BLaER1 treated with 17β-estradiol and CSF1 and Interleukin-3, amounts not matched to agents 10 nM and 100 nM (cell line): ENCODE data around the gene SLC23A2.
A peak's percentile ranks its signal among the peaks of the same experiment; 100 is the strongest.

Source experiments
- H3K27ac ChIP-seq, 11 experiments: shearing (Covaris generic); formaldehyde crosslinking; 2 replicates each; pipeline ENCODE4 v1.8.1; 2022
- H3K27me3 ChIP-seq, 11 experiments: shearing (Covaris generic); formaldehyde crosslinking; 2 replicates each; pipeline ENCODE4 v1.8.1; 2022
- H3K36me3 ChIP-seq, 11 experiments: shearing (Covaris generic); formaldehyde crosslinking; 2 replicates each; pipeline ENCODE4 v1.8.1; 2022
- H3K4me1 ChIP-seq, 10 experiments: shearing (Covaris generic); formaldehyde crosslinking; 2 replicates each; pipeline ENCODE4 v1.8.1; 2022
- H3K4me2 ChIP-seq, 11 experiments: shearing (Covaris generic); formaldehyde crosslinking; 2 replicates each; pipeline ENCODE4 v1.8.1; 2022
- H3K4me3 ChIP-seq, 10 experiments: shearing (Covaris generic); formaldehyde crosslinking; 2 replicates each; pipeline ENCODE4 v1.8.1; 2022
- H3K9ac ChIP-seq, 11 experiments: shearing (Covaris generic); formaldehyde crosslinking; 2 replicates each; pipeline ENCODE4 v1.8.1; 2022
- H3K9me3 ChIP-seq, 11 experiments: shearing (Covaris generic); formaldehyde crosslinking; replicated peaks in 1 of 11; 2 replicates each; pipeline ENCODE4 v1.8.1; 2022
- H4K20me1 ChIP-seq, 11 experiments: shearing (Covaris generic); formaldehyde crosslinking; 2 replicates each; pipeline ENCODE4 v1.8.1; 2022
- Cebpa-rat ChIP-seq, 11 experiments: shearing (Covaris generic); IDR thresholded peaks; 2 replicates each; pipeline ENCODE4 v1.8.1; 2022

SLC23A2 gene

DNA sequence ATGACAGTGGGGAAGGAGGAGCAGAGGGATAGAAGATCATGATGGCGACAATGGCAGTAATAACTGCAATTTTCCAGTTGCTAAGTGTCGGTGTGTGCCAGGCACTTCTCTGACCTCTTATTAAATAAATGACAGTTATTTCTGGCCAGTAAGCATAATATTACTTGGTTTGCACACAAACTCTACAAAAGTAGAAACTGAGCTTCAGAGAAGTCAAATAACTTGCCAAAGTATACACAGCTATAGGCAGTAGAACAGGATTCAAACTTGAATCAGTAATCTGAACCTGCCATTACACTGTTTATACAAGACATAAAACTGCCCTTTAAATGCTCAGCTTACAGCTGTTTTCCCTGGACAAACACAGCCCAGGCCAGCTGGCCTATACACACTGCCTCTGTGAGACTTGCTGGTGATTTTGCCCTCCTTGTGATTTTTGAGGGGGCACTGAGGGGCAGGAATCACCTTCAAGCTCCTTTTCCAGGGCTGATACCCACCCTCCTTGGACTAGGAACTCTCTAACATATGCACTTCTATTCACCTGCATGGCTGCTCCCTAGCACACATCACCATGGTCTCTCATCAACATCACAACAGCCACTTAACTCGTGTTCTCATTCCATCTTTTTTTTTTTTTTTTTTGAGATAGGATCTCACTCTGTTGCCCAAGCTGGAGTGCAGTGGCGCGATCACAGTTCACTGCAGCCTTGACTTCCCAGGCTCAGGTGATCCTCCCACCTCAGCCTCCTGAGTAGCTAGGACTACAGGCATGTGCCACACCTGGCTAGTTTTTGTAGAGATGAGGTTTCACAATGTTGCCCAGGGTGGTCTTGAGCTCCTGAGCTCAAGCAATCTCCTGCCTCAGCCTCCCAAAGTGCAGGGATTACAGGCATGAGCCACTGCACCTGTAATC is 63.6 kb downstream of the SLC23A2 start:
- no peaks in the 10 kb centered on the region for H3K27me3 ChIP-seq
- no peak overlapping the region for H3K27ac ChIP-seq
- H3K4me3 ChIP-seq = no peak overlapping the region
- H3K4me2 ChIP-seq = no peak overlapping the region
- peaks cover under 1 to 58% (median 21%) of the 10 kb centered on the region in 11 experiments; a peak in 18 of 22 replicates for H3K36me3 ChIP-seq
- H3K9me3 ChIP-seq = no peaks in the 10 kb centered on the region
- no peak for TF ChIP-seq Cebpa-rat (IDR thresholded peaks at IDR 0.05)
- peaks cover 18 to 22% (median 20%) of the 10 kb centered on the region in 10 experiments for H3K4me1 ChIP-seq
- peaks cover 12 to 100% (median 39%) of the 10 kb centered on the region in 11 experiments; a peak in 18 of 22 replicates for H4K20me1 ChIP-seq
- no peak overlapping the region for H3K9ac ChIP-seq

DNA sequence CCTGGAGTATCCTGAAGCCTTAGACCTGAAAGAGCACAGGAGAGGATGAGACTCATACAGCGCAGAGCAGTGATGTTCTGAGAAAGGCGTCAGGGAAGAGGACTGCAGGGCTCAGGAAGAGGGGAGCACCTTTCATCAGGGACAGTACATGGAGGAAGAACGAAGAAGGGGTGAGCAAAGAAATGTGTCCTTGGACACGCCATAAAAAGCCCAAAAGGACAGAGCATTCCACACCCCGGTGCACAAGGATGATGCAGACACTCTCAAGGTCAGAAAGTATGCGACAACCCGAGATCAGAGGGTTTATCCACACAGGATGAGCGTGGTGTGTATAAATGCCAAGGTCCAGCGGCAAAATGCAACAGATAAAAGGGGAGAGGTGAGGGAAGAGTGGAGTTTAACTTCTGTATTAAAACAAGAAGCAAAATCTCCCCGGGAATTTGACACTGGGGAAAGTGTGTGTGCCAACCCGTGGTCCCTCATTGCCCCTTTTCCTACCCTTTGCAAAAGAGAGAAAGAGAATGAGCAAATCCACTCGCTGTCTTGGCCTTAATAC is 64.4 kb downstream of the SLC23A2 start:
- Histone ChIP-seq H3K27ac (no peak overlapping the region), H3K4me1 (peaks cover 11 to 14% (median 13%) of the 10 kb centered on the region in 10 experiments), H4K20me1 (peaks cover 15 to 100% (median 34%) of the 10 kb centered on the region in 11 experiments; a peak in 17 of 22 replicates), H3K36me3 (peaks cover 8 to 65% (median 29%) of the 10 kb centered on the region in 11 experiments; a peak in 21 of 22 replicates), H3K4me2 (no peak overlapping the region), H3K4me3 (no peak overlapping the region), H3K9ac (no peak overlapping the region), H3K9me3 (no peaks in the 10 kb centered on the region), H3K27me3 (no peaks in the 10 kb centered on the region)
- no peak for TF ChIP-seq Cebpa-rat (IDR thresholded peaks at IDR 0.05)

DNA sequence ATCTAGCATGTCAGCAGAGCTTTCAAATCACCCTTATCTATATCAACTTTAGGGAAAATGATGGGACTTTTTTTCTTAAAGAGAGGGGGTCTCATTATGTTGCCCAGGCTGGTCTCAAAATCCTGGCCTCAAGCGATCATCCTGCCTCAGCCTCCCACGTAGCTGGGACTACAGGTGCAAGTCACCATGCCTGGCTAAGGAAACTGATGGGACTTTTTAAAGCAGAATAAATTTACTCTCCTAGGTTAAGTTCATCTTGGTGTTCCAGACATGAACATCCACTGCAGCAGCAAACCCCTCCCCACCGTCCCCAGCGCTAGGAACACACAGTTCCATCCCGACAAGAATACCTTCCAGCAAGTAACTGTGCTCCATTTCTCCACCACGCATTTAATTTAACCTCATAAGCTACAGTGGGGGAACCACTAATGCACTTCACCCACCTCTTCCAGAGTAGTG is 64.9 kb downstream of the SLC23A2 start:
- H3K27me3 ChIP-seq = no peaks in the 10 kb centered on the region
- H3K27ac ChIP-seq = no peak overlapping the region
- H3K4me2 ChIP-seq = no peak overlapping the region
- no peaks in the 10 kb centered on the region for H3K9me3 ChIP-seq
- H3K4me1 ChIP-seq = peaks cover 6 to 9% (median 8%) of the 10 kb centered on the region in 10 experiments; a peak in 19 of 20 replicates
- H3K4me3 ChIP-seq = no peak overlapping the region
- TF ChIP-seq Cebpa-rat (IDR thresholded peaks at IDR 0.05) = no peak
- H4K20me1 ChIP-seq = peaks cover 15 to 99% (median 32%) of the 10 kb centered on the region in 11 experiments; a peak in 17 of 22 replicates
- H3K36me3 ChIP-seq = peaks cover 13 to 70% (median 34%) of the 10 kb centered on the region in 11 experiments
- H3K9ac ChIP-seq = no peak overlapping the region

DNA sequence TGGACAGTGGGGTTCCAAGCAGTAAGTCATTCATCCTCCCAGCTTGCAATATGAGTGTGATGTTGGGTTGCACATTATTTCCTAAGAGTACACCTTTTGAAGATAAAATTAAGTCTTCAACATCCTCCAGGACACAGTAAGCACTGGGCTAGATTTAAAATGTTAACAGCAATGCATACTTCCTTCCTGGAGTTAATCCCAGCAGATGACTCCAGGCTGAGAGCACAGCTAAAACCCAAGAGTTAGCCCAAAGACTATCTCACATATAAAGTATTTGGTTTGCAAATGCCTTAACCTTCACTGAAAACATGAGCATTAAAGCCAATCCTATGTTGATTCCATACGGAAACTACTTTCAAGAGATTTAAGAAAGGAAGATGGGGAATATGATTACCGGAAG is 69.2 kb downstream of the SLC23A2 start:
- H4K20me1 ChIP-seq = peaks cover 4 to 93% (median 18%) of the 10 kb centered on the region in 11 experiments; a peak in 15 of 22 replicates
- no peaks in the 10 kb centered on the region for H3K27me3 ChIP-seq
- H3K27ac ChIP-seq = no peak overlapping the region
- H3K36me3 ChIP-seq = peaks cover 46 to 89% (median 61%) of the 10 kb centered on the region in 11 experiments
- H3K9ac ChIP-seq = no peak overlapping the region
- no peak overlapping the region for H3K4me2 ChIP-seq
- H3K4me3 ChIP-seq = no peak overlapping the region
- no peak for TF ChIP-seq Cebpa-rat (IDR thresholded peaks at IDR 0.05)
- H3K9me3 ChIP-seq = no peaks in the 10 kb centered on the region
- peaks cover 0 to 11% (median 3%) of the 10 kb centered on the region in 10 experiments; a peak in 7 of 20 replicates for H3K4me1 ChIP-seq

DNA sequence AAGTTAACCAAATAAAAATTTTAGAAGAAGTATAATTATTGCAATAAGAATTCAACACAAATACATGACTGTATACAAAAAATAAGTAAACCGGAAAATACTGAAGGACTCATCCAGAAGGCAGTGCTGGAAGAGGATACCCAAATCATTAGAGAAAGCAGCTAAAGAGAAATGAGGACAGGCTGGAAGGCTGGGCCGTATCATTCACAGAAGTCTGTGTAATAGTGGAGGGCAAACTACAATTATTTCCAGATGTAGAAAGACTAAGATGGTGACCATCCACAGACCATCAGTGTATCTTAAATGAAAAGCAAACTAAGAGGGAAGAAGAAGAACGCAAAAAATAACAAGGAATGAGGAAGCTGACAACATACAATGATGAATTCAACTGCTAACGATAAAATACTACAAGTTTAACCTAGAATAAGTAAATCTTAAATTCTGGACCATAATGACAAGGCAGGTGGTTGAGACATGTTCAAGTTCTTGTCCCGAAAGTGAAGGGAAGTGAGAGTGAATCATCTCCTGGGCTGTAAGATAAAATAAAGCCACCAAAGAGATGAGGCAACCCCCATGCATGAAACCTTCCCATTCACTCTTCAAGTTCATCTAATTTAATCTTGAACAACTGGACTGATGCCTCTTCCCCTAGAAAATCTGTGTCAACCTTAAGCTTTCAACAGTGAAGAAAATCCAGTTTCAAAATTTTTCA is 71.5 kb downstream of the SLC23A2 start:
- no peak for TF ChIP-seq Cebpa-rat (IDR thresholded peaks at IDR 0.05)
- no peak overlapping the region for H3K9ac ChIP-seq
- no peak overlapping the region for H3K4me3 ChIP-seq
- H4K20me1 ChIP-seq = peaks cover 0 to 93% (median 13%) of the 10 kb centered on the region in 11 experiments; a peak in 12 of 22 replicates
- no peak overlapping the region for H3K27ac ChIP-seq
- peaks cover 0 to 22% (median 7%) of the 10 kb centered on the region in 10 experiments; a peak in 7 of 20 replicates for H3K4me1 ChIP-seq
- peaks cover 52 to 98% (median 79%) of the 10 kb centered on the region in 11 experiments for H3K36me3 ChIP-seq
- no peaks in the 10 kb centered on the region for H3K27me3 ChIP-seq
- H3K4me2 ChIP-seq = peak overlapping the region in 3 of 11 experiments; percentile 4 to 32 (median 5); a peak in 2 of 22 replicates
- no peaks in the 10 kb centered on the region for H3K9me3 ChIP-seq

DNA sequence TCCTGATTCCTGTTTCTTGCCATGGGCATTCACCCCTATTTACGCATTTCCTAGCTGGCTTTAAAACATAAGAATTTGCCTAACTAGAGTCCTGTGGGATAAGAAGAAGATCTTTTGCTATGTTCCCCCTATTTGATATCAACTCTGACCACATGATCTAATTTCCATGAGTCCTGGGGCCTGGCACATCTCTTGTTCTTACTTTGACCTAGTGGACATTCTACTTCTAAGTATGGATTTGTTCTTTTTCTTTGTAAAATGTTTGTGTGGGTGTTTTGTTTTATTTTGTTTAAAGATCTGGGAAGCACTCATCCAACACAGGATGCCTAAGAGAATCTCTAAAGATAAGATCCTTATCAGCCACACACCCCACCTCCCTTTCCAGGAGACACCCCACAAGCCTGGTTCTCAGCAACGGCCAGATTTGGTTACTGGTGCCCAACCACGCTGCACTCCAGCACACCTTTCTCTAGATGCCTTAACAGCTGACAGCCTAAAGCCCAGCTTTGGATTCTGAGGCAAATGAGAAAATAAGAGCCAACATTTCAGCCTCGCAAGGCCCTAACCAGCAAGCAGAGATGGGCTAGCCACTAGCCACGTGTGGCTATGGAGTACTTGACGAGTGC is 74.7 kb downstream of the SLC23A2 start:
- no peak overlapping the region for H3K4me2 ChIP-seq
- H3K9ac ChIP-seq = no peak overlapping the region
- H3K36me3 ChIP-seq = peaks cover 47 to 94% (median 68%) of the 10 kb centered on the region in 11 experiments
- no peak overlapping the region for H3K27ac ChIP-seq
- peaks cover 0 to 92% (median 23%) of the 10 kb centered on the region in 11 experiments; a peak in 18 of 22 replicates for H4K20me1 ChIP-seq
- peaks cover 0 to 22% (median 7%) of the 10 kb centered on the region in 10 experiments; a peak in 7 of 20 replicates for H3K4me1 ChIP-seq
- H3K27me3 ChIP-seq = no peaks in the 10 kb centered on the region
- H3K9me3 ChIP-seq = no peaks in the 10 kb centered on the region
- no peak overlapping the region for H3K4me3 ChIP-seq
- no peak for TF ChIP-seq Cebpa-rat (IDR thresholded peaks at IDR 0.05)

DNA sequence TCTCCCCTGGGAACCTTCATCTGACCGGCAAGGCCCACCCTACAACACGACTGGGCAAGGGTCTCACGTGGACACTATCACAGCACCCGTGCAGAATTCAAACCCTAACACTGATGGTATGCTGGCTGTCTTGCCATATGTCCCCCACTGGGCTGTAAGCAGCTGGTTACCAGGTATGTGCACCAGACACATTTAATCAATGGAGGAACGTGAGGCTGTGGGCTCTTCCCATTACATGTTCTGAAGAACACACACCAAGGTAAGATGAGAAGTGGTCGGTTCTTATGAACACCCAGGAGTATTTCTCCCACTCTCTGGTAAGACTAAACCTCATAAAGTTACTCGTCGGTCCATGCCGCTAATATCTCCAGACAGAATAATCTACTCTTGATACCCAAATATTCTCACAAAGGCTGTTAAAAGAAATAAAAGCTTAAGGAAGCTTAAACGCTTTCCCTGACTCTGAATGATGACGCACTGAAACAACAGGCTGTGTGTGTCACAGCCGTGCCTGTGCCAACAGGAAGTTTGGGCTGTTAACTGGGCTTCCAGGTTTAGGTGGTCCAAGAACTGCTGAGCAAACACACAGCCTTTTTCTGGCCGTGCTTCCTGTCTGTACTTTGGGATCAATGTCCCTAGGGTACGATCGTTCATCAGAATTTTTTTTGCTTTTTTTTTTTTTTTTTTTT is 75.3 kb downstream of the SLC23A2 start:
- no peak overlapping the region for H3K4me3 ChIP-seq
- peaks cover 41 to 92% (median 66%) of the 10 kb centered on the region in 11 experiments for H3K36me3 ChIP-seq
- H3K4me1 ChIP-seq = peaks cover 0 to 22% (median 7%) of the 10 kb centered on the region in 10 experiments; a peak in 7 of 20 replicates
- no peak for TF ChIP-seq Cebpa-rat (IDR thresholded peaks at IDR 0.05)
- peaks cover 0 to 92% (median 28%) of the 10 kb centered on the region in 11 experiments; a peak in 18 of 22 replicates for H4K20me1 ChIP-seq
- no peak overlapping the region for H3K9ac ChIP-seq
- no peak overlapping the region; a peak in 1 of 22 replicates for H3K4me2 ChIP-seq
- no peaks in the 10 kb centered on the region for H3K27me3 ChIP-seq
- no peak overlapping the region for H3K27ac ChIP-seq
- H3K9me3 ChIP-seq = no peaks in the 10 kb centered on the region

DNA sequence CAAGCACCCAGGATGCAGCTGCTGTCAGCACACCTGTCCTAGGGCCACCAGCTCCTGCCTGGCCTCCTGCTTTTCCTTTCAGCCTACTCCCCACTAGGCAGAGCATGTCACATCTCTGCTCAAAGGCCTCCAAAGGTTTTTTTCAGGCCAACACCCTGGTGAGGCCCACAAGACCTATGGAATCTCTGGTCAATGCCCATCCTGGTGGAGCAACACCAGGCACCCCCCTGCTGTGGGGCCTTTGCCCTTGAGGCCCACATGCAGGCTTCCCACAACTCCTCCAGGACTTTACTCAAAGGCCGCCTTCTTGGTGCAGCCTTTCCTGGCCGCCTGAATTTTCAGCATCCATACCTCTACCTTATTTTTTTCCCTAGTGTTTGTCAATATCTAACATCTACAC is 76.9 kb downstream of the SLC23A2 start:
- 0 out of 22 replicates have a peak overlapping the region, but pooled peaks of 1 of the 11 experiments have one; percentile 0 for H3K9ac ChIP-seq
- no peak overlapping the region for H3K4me3 ChIP-seq
- H3K27me3 ChIP-seq = no peaks in the 10 kb centered on the region
- H3K9me3 ChIP-seq = no peaks in the 10 kb centered on the region
- no peak overlapping the region for H3K4me2 ChIP-seq
- H3K27ac ChIP-seq = no peak overlapping the region
- H3K36me3 ChIP-seq = peaks cover 33 to 92% (median 55%) of the 10 kb centered on the region in 11 experiments
- H4K20me1 ChIP-seq = peaks cover 14 to 98% (median 43%) of the 10 kb centered on the region in 11 experiments; a peak in 20 of 22 replicates
- peaks cover 0 to 13% (median 3%) of the 10 kb centered on the region in 10 experiments; a peak in 4 of 20 replicates for H3K4me1 ChIP-seq
- no peak for TF ChIP-seq Cebpa-rat (IDR thresholded peaks at IDR 0.05)
